CD4-positive, alpha-beta T cell treated with Interleukin-10 for 1 hour (primary cell): ENCODE results near the gene PTPN14.
"Not testable (repeated sequence)": the region's sequence is repeated elsewhere in the genome, so short reads cannot be mapped to it uniquely, and the experiment has no call there.

ENCODE experiments used
- DNase-seq: peaks from one replicate; pipeline ENCODE4 v3.0.0-alpha.2; 2020

Gene PTPN14

GRCh38 chr1:214551436-214552173, at the start of gene PTPN14:
Gene PTPN14 (minus strand): TSS chr1:214551602. CDS start chr1:214464803, 86,799 bp downstream.
- no peak for DNase-seq

- DNase-seq, result no peak
Observed at GRCh38 chr1:214593158-214593557, 41.8 kb upstream of the PTPN14 start.

- DNase-seq, result not testable (repeated sequence)
Observed at GRCh38 chr1:214591918-214592317, 40.5 kb upstream of the PTPN14 start.

- DNase-seq, result no peak
Observed at GRCh38 chr1:214590696-214591095, 39.3 kb upstream of the PTPN14 start.

- no peak for DNase-seq
Observed at GRCh38 chr1:214588963-214589597, 37.7 kb upstream of the PTPN14 start.

- DNase-seq, result no peak
Observed at GRCh38 chr1:214587165-214587564, 35.8 kb upstream of the PTPN14 start.

- DNase-seq, result no peak
Observed at GRCh38 chr1:214586621-214587020, 35.2 kb upstream of the PTPN14 start.

- peak; percentile 7 for DNase-seq
Observed at GRCh38 chr1:214584805-214585766, 33.7 kb upstream of the PTPN14 start.

GRCh38 chr1:214583824-214584554, 32.6 kb upstream of the PTPN14 start:
- no peak for DNase-seq

GRCh38 chr1:214583113-214583512, 31.7 kb upstream of the PTPN14 start:
- DNase-seq, result no peak

- no peak for DNase-seq
Observed at GRCh38 chr1:214582289-214582891, 31.0 kb upstream of the PTPN14 start.

- DNase-seq, result no peak
Observed at GRCh38 chr1:214581785-214582184, 30.4 kb upstream of the PTPN14 start.

GRCh38 chr1:214579183-214579582, 27.8 kb upstream of the PTPN14 start:
- DNase-seq, result no peak

GRCh38 chr1:214576120-214576519, 24.7 kb upstream of the PTPN14 start:
- not testable (repeated sequence) for DNase-seq

GRCh38 chr1:214574598-214575411, 23.4 kb upstream of the PTPN14 start:
- no peak for DNase-seq

GRCh38 chr1:214573386-214574318, 22.2 kb upstream of the PTPN14 start:
- DNase-seq, result no peak

- no peak for DNase-seq
Observed at GRCh38 chr1:214571281-214571680, 19.9 kb upstream of the PTPN14 start.

GRCh38 chr1:214570442-214570841, 19.0 kb upstream of the PTPN14 start:
- DNase-seq, result no peak

GRCh38 chr1:214569357-214570004, 18.1 kb upstream of the PTPN14 start:
- no peak for DNase-seq

- DNase-seq, result no peak
Observed at GRCh38 chr1:214568328-214568727, 16.9 kb upstream of the PTPN14 start.
